Hair follicle dermal papilla cell (primary cell): ENCODE results near the gene CBLIF. TPM values are rescaled to one million over a fixed set of nuclear protein-coding genes. Genes with fewer than 3 reads are reported as not detected.

Experiments used
- total RNA-seq: library from RNA; depleted of rRNA; stranded (reverse); fragments of >200 nt; gene quantifications from 2 replicates; pipeline ENCODE4 v1.2.3, GENCODE V29; 2012

Gene CBLIF
- not detected in 2 replicates for total RNA-seq

DNA sequence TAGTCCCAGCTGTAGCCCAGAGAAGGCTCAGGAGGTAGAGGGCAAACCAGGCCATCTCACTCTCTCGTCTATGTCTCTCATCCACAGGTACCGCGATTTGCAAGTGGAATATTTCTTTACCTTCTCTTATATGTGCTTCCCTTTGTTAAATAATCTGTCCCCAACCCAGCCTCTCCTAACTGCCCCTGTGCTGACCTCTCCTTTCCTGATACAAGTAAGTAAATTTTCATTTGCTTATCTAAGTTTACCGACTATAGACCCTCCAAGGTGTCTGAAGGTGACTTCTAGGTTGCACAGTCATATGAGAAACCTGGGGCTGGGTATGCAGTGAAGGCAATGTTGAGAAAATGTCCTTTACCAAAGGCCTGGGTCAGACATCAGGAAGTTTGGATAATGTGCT, at the start of gene CBLIF:
Gene CBLIF, minus strand, starts transcription at position 101 of the 400 bp plus-strand sequence. Its CDS starts 46 bp downstream, at position 55.

GRCh38 chr11:59878575-59878974, 33.3 kb upstream of the CBLIF start, which contains the start of gene OOSP3:
OOSP3 (plus strand) TSS chr11:59878782; CDS start chr11:59878809, 27 bp downstream.

DNA sequence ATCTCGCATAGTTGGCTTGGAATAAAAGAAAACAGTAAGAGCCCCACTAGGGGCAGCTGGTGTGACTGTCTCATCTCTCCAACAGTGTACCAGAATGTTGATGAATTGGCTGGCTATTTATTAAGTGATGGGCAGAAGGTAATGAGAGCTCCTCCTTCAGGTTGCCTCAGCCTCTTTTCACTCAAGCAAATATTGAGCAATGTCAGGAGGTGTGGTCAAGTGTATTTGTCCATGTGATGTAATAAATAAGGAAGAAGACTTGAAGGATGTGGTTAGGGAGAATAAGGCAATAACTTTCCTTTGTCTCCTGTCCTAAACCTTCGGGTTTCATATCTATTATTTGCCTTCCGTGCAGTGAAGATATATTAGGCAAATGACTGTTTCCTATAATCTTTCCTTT, 21.1 kb upstream of the CBLIF start, which contains the start of gene TCN1:
Gene TCN1, minus strand, starts transcription at position 91 of the 400 bp plus-strand sequence. Its CDS starts 17 bp downstream, at position 74.

DNA sequence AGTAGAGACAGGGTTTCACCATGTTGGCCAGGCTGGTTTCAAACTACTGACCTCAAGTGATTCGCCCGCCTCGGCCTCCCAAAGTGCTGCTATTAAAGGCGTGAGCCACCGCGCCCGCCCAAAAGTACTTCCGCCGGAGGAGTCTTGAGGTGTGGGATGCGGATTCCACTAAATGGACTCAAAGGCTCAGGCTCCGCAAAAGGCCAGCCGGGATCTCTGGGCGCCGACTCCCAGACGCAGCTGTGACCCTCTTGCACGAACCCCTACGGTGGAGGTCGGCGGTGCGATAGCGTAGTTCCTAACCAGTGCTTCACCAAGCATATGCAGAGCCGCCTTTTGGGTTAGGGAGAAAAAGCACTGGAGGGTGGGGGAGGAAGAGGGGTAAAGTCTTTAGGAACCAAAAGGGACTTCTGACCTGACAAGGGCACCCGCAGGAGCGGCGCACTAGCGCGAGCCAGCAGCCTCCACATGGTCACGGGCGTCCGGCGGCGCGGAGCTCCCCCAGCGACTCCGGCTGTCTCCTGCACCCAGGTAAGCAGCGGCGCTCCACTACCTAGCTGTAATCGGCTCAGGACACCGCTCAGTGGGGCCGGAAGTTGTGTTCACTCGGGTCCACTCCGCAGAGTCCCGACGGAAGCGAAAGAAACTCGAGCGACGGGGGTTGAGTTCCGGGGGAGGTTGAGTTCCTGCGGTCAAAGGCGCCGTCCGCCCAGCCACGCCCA, 34.9 kb downstream of the CBLIF start, which contains the start of gene MRPL16:
Gene MRPL16, minus strand, starts transcription at position 590 of the 722 bp plus-strand sequence. Its CDS starts 120 bp downstream, at position 470.

Other genes with a start within 250 kb of the CBLIF start
- 28.4 and 30.3 TPM in 2 replicates for gene OSBP, start 229.7 kb downstream of the CBLIF start, total RNA-seq
- 15.6 and 15.8 TPM in 2 replicates for gene PATL1, start 176.5 kb downstream of the CBLIF start, total RNA-seq
- not detected in 2 replicates for gene OR10V1, start 131.7 kb downstream of the CBLIF start, total RNA-seq
- gene STX3, start 90.1 kb downstream of the CBLIF start, total RNA-seq, result 16.8 and 21.7 TPM in 2 replicates
- 25.9 and 26.1 TPM in 2 replicates for gene MRPL16, start 34.7 kb downstream of the CBLIF start, total RNA-seq
- not detected in 2 replicates for gene TCN1, start 21.0 kb upstream of the CBLIF start, total RNA-seq
- gene OOSP3, start 33.3 kb upstream of the CBLIF start, total RNA-seq, result not detected in 2 replicates
- gene OOSP1, start 92.9 kb upstream of the CBLIF start, total RNA-seq, result not detected in 2 replicates
- not detected in 2 replicates for gene OOSP4A, start 118.5 kb upstream of the CBLIF start, total RNA-seq
- gene OOSP4B, start 171.7 kb upstream of the CBLIF start, total RNA-seq, result not detected in 2 replicates
- gene OOSP2, start 194.9 kb upstream of the CBLIF start, total RNA-seq, result not detected in 2 replicates
- gene MS4A3, start 211.2 kb upstream of the CBLIF start, total RNA-seq, result not detected in 2 replicates
- gene MS4A2, start 243.2 kb upstream of the CBLIF start, total RNA-seq, result not detected in 2 replicates